Lower leg skin (tissue), 3 donors: ENCODE measurements around the gene ORM2.

Experiments used
- POLR2A ChIP-seq, 2 donors: fragments of 450-650 bp; IDR thresholded peaks; one replicate each; pipeline ENCODE4 v1.6.1; 2016 to 2017; ENCODE audit warnings: antibody characterized with exemption in 2 of 2, mild to moderate bottlenecking in 1 of 2, moderate library complexity in 1 of 2
- TF ChIP-seq, protein P1 (sequence below), 3 donors: fragments of 450-650 bp; IDR thresholded peaks; one replicate each; pipeline ENCODE4 v1.5.1; 2016; ENCODE audit warnings: antibody characterized with exemption in 3 of 3, mild to moderate bottlenecking in 3 of 3, moderate library complexity in 2 of 3

DNA sequence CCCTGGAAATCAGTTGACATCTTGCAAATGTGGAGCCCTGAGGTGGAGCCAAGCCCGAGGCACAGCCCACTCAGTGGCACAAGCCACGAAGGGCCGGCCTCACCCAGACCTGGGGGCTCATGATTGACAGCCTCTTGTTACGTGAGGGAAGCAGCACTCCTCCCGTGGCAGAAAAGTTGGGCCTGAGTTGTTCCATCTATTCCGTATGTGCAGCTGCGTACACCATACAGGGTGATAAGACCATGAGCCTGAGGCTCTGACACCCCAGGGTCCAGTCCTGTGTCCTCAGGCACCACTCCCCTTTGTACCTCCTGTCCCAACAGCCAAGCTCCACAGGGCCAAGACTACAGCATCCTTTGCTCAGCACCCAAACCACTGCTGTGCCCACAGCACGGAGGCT lies 1.9 kb upstream of the ORM2 start:
- TF ChIP-seq POLR2A (IDR thresholded peaks at IDR 0.05) = no peak
- TF ChIP-seq, protein P1, sequence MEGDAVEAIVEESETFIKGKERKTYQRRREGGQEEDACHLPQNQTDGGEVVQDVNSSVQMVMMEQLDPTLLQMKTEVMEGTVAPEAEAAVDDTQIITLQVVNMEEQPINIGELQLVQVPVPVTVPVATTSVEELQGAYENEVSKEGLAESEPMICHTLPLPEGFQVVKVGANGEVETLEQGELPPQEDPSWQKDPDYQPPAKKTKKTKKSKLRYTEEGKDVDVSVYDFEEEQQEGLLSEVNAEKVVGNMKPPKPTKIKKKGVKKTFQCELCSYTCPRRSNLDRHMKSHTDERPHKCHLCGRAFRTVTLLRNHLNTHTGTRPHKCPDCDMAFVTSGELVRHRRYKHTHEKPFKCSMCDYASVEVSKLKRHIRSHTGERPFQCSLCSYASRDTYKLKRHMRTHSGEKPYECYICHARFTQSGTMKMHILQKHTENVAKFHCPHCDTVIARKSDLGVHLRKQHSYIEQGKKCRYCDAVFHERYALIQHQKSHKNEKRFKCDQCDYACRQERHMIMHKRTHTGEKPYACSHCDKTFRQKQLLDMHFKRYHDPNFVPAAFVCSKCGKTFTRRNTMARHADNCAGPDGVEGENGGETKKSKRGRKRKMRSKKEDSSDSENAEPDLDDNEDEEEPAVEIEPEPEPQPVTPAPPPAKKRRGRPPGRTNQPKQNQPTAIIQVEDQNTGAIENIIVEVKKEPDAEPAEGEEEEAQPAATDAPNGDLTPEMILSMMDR (IDR thresholded peaks at IDR 0.05) = no peak
